Measurements from ENCODE around the gene RHO. TPM values are rescaled to one million over a fixed set of nuclear protein-coding genes. Genes with fewer than 3 reads are reported as not detected.

RHO gene
- total RNA-seq, 4 donors from 2014 or later = not detected

- 93% methylated on average over 13 of the region's 16 CpGs for WGBS
- Histone ChIP-seq H3K9me3 (no peaks in the 10 kb centered on the region), H3K36me3 (no peaks in the 10 kb centered on the region), H3K27ac (no peak overlapping the region), H3K4me1 (peaks cover 11% of the 10 kb centered on the region), H3K4me3 (no peak overlapping the region), H3K27me3 (no peaks in the 10 kb centered on the region)
- no peak for DNase-seq (ENCODE audit: low spot score in 2 of 2)
- no peak for TF ChIP-seq EP300 (IDR thresholded peaks at IDR 0.05)
- TF ChIP-seq POLR2A (IDR thresholded peaks at IDR 0.05) = no peak
- TF ChIP-seq CTCF (IDR thresholded peaks at IDR 0.05) = no peak
- TF ChIP-seq POLR2AphosphoS5 (IDR thresholded peaks at IDR 0.05) = no peak
Measured at GRCh38 chr3:129533406-129533805, 5.0 kb downstream of the RHO start.

GRCh38 chr3:129534428-129535027, 6.1 kb downstream of the RHO start:
- Histone ChIP-seq H3K27me3 (no peaks in the 10 kb centered on the region), H3K4me1 (peaks cover 10% of the 10 kb centered on the region), H3K36me3 (no peaks in the 10 kb centered on the region), H3K27ac (no peak overlapping the region), H3K9me3 (no peaks in the 10 kb centered on the region), H3K4me3 (no peak overlapping the region)
- no peak for DNase-seq (ENCODE audit: low spot score in 2 of 2)
- WGBS = 88% methylated on average over 4 of the region's 4 CpGs
- TF ChIP-seq POLR2A (IDR thresholded peaks at IDR 0.05) (no peak), POLR2AphosphoS5 (IDR thresholded peaks at IDR 0.05) (no peak), CTCF (IDR thresholded peaks at IDR 0.05) (no peak), EP300 (IDR thresholded peaks at IDR 0.05) (no peak)

GRCh38 chr3:129535075-129535474, 6.6 kb downstream of the RHO start:
- DNase-seq (ENCODE audit: low spot score in 2 of 2) = no peak
- no peak overlapping the region for H3K4me3 ChIP-seq
- no peaks in the 10 kb centered on the region for H3K9me3 ChIP-seq
- TF ChIP-seq EP300 (IDR thresholded peaks at IDR 0.05) = no peak
- TF ChIP-seq POLR2A (IDR thresholded peaks at IDR 0.05) = no peak
- no peak for TF ChIP-seq POLR2AphosphoS5 (IDR thresholded peaks at IDR 0.05)
- TF ChIP-seq CTCF (IDR thresholded peaks at IDR 0.05) = no peak
- no peaks in the 10 kb centered on the region for H3K27me3 ChIP-seq
- peaks cover 5% of the 10 kb centered on the region for H3K4me1 ChIP-seq
- H3K27ac ChIP-seq = no peak overlapping the region
- 100% methylated on average over 1 of the region's 1 CpG for WGBS
- no peaks in the 10 kb centered on the region for H3K36me3 ChIP-seq

GRCh38 chr3:129536374-129536667, 7.9 kb downstream of the RHO start:
- no peaks in the 10 kb centered on the region for H3K9me3 ChIP-seq
- no peaks in the 10 kb centered on the region for H3K4me1 ChIP-seq
- no peaks in the 10 kb centered on the region for H3K27me3 ChIP-seq
- 95% methylated on average over 2 of the region's 2 CpGs for WGBS
- no peak overlapping the region for H3K27ac ChIP-seq
- H3K4me3 ChIP-seq = no peak overlapping the region
- TF ChIP-seq POLR2A (IDR thresholded peaks at IDR 0.05) (no peak), POLR2AphosphoS5 (IDR thresholded peaks at IDR 0.05) (no peak), EP300 (IDR thresholded peaks at IDR 0.05) (no peak), CTCF (IDR thresholded peaks at IDR 0.05) (no peak)
- no peak for DNase-seq (ENCODE audit: low spot score in 2 of 2)
- no peaks in the 10 kb centered on the region for H3K36me3 ChIP-seq

GRCh38 chr3:129536804-129537203, 8.4 kb downstream of the RHO start:
- DNase-seq (ENCODE audit: low spot score in 2 of 2) = no peak
- Histone ChIP-seq H3K27me3 (no peaks in the 10 kb centered on the region), H3K4me1 (no peaks in the 10 kb centered on the region), H3K36me3 (no peaks in the 10 kb centered on the region), H3K9me3 (no peaks in the 10 kb centered on the region), H3K27ac (no peak overlapping the region), H3K4me3 (no peak overlapping the region)
- no peak for TF ChIP-seq CTCF (IDR thresholded peaks at IDR 0.05)
- whole genome bisulfite sequencing = 51% methylated on average over 3 of the region's 3 CpGs
